GM13976 (cell line): ENCODE measurements around the gene PRDM5.

ENCODE experiments used
- DNase-seq: peaks from one replicate; pipeline ENCODE4 v3.0.0; 2012; ENCODE audit warnings: low spot score
- in situ Hi-C: fragments of 300-500 bp; cut with MboI; formaldehyde crosslinking; loops from one replicate; pipeline ENCODE4 v1.12.0; 2022; ENCODE audit warnings: low sequenced_read_pairs, mixed read lengths, inconsistent platforms; ENCODE audit not compliant: unreplicated experiment
- TF ChIP-seq, protein P1 (sequence below): IDR thresholded peaks from 2 replicates; pipeline ENCODE4 v1.5.1; 2012; ENCODE audit warnings: borderline replicate concordance, mild to moderate bottlenecking; ENCODE audit not compliant: insufficient read depth; ENCODE audit errors: extremely low read depth, missing control alignments, control extremely low read depth

PRDM5 gene

DNA sequence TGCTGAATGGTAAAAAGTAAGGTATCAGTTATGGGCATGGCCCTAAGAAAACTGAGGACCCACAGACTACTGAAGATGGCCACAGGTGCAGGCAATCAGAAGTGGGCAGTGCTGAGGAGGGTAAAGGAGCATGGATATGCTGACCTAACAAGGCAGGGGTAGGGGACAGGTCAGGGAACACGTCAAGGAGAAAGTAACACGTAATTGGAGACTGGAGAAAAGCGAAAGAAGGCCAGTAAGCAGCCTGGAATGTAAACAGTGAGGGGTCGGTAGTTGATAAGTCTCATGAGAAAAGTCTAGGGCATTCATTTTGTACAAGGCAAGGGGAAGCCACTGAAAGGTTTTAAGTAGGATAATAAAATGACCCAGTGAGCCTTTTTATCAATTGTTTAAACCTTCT, 153.3 kb downstream of the PRDM5 start:
- TF ChIP-seq, protein P1, sequence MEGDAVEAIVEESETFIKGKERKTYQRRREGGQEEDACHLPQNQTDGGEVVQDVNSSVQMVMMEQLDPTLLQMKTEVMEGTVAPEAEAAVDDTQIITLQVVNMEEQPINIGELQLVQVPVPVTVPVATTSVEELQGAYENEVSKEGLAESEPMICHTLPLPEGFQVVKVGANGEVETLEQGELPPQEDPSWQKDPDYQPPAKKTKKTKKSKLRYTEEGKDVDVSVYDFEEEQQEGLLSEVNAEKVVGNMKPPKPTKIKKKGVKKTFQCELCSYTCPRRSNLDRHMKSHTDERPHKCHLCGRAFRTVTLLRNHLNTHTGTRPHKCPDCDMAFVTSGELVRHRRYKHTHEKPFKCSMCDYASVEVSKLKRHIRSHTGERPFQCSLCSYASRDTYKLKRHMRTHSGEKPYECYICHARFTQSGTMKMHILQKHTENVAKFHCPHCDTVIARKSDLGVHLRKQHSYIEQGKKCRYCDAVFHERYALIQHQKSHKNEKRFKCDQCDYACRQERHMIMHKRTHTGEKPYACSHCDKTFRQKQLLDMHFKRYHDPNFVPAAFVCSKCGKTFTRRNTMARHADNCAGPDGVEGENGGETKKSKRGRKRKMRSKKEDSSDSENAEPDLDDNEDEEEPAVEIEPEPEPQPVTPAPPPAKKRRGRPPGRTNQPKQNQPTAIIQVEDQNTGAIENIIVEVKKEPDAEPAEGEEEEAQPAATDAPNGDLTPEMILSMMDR, result no peak
- in situ Hi-C loops, result no loop called here
- DNase-seq, result no peak

DNA sequence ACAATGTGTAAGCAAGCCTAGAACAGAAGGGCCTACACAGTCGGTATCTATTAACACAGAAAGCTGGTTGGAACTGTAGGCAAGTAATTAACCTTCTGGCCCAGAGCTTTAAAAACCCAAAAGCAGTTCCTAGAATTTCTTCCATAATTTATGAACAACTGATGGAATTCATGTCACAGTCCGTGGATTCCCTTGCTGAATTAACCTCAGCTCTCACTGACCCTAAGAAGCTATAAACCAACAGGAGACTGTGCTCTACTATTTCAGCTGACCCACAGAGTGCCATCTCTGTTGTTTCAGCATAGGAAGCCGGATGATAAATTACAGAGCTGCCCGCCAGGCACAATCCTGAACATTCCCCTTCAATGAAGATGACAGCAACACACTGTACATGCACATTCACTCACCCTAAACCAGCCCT, 157.3 kb downstream of the PRDM5 start:
- TF ChIP-seq, protein P1, result no peak
- in situ Hi-C loops, result no loop called here

DNA sequence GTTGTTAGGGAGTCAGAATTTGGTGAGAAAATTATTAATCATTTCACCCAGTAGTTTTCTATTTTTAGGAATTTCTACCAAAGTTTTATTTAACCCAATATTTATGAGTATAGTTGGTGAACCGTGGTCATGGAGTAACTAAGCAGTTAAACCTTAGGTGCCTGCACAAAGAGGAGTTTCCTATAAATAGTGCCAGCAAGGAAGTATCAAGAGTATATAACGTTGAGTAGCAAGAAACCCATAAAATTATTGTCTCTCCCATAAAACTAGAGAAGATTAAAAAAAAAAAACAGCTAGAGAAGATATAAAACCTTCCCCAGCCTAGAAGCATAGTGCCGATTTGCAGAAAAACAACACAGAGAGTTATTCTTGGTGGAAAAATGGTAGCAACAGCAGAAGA, 158.9 kb downstream of the PRDM5 start:
- TF ChIP-seq, protein P1, result no peak
- in situ Hi-C loops, result no loop called here
- no peak for DNase-seq

More for the DNA sequence above, 157.3 kb downstream of the PRDM5 start:
- DNase-seq, result no peak

DNA sequence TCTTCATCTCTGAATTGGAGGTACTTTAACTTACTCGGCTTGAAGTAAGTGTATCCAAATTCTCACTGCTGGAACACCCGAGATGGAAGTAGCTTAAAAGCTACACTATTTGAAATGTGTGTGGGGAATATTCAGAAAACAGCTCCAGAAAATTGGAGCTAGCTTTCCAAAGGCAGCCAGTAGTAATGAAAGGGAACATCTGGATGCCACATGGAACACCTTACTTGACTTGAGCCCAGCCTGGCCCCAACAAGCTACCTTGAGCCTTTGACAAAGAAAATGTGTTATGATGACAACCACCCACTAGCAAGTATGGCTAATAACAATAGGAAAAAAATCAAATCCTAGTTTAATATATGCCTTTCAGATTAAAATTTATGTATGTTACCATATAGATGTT, 161.5 kb downstream of the PRDM5 start:
- no peak for DNase-seq
- in situ Hi-C loops, result no loop called here
- TF ChIP-seq, protein P1, result no peak

DNA sequence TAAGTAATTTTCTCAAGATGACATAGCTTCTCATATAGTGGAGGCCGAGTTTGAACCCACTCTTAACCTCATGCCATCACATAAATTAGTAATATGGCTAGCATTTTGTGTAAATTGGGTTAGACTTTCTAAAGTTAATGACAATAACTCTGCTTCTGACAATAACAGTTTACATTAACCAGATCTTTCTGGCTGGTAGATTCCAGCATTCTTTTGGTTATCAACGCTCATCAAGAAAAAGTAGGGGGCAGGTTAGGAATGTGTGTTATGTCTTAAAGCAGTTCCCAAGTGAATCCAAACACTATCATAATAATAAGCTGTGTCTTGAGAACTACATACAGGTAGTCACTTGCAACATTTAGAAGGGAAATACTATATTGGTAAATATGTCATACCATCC, 162.5 kb downstream of the PRDM5 start:
- in situ Hi-C loops, result no loop called here
- DNase-seq, result no peak
- TF ChIP-seq, protein P1, result no peak

DNA sequence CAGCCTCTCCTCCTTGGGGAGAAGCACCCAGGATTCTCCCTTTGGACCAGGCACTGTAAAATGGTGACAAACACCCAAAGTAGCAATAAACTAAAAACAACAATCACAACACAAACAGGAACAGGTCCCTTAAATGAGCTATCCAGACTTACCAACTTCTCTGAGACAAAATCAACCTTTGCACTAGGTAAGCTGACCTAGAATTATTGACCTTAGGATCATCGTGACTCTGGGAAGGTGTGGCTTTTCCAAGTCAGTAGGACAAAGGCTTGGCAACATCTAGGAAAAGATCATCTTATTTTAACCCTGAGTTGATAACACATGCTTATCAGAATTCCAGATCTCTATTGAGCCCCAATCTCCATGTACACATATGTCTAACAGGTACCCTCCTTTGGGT, 166.7 kb downstream of the PRDM5 start:
- in situ Hi-C loops, result no loop called here
- TF ChIP-seq, protein P1, result no peak

DNA sequence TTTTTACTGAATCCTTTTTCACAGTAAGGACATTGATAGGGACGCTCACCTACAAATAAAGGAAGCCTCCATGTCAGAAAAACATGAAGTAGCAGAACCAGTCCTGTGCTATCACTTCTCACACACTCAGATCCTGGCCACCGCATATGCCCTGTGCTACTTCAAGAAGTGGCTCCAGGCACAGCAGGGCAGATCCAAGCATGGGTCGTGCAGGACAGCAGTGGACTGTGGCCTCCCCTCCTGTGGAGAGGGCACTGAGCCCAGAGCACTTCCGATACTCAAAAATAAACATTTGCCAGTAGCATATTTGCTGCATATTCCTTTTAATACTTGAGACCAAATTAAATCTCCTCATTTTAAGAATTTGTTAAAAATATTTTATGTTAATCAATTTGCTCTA, 167.9 kb downstream of the PRDM5 start:
- DNase-seq, result no peak
- TF ChIP-seq, protein P1, result no peak
- in situ Hi-C loops, result no loop called here

More for the DNA sequence above, 166.7 kb downstream of the PRDM5 start:
- DNase-seq, result no peak
